Retina (tissue), 1 donor: Measurements from ENCODE around the gene RPUSD4.

Source experiments
- DNase-seq: peaks from one replicate; pipeline ENCODE4 v3.0.0-alpha.2; 2016

Gene RPUSD4

GRCh38 chr11:126155402-126156187 lies 55.9 kb downstream of the RPUSD4 start:
- no peak for DNase-seq

GRCh38 chr11:126154691-126155090 lies 56.8 kb downstream of the RPUSD4 start:
- DNase-seq, result no peak

- DNase-seq, result peak; percentile 85
Observed at GRCh38 chr11:126153972-126154371, 57.5 kb downstream of the RPUSD4 start.

GRCh38 chr11:126153006-126153405 lies 58.4 kb downstream of the RPUSD4 start:
- no peak for DNase-seq

DNA sequence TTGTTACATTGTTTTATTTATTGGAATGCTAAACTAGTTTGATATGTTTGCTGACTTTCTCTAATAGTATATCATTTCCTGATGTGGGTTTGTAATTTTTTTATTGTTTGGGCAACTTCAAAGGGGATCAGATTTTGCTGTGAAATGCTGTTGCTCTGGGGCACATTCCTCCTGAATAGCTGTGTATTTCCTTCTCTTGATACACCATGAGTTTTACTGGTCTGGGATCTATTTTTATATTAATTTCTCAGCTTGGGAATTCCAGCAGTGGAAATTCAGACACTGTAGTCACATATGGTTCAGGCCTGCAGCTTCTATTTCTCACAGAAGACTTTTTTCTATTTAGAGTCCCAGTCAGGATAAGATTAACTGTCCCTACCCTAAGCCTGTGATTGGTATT lies 58.9 kb downstream of the RPUSD4 start:
- DNase-seq, result no peak

DNA sequence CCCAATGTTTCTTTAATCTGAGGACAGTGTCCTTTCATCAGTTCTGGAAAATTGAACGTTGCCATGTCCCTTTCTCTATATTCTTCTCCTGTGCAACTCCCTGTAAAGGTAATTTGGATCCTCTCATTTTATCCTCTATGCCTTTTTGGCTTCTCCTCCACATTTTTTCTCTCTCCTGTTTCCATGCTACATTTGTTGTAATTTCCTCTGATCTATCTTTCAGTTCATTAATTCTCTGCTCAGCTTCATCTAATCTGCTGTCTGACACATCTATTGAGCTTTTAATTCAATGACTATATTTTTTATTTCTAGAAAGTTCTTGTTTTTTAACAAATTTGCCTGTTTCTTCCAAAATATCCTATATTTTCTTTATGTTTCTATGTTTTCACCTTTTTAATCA lies 59.3 kb downstream of the RPUSD4 start:
- no peak for DNase-seq
